HL-60 (cell line): Measurements from ENCODE around the gene TCF23.

Source experiments
- DNase-seq, 2 experiments: peaks; one replicate each; pipeline ENCODE4 v3.0.0-alpha.2; 2010 to 2020; ENCODE audit warnings: low read depth in 1 of 2, low spot score in 1 of 2
- H3K27ac ChIP-seq: fragments of 250-450 bp; sonication (Bioruptor Pico); replicated peaks from 2 replicates; pipeline ENCODE4 v1.5.1; 2020; ENCODE audit warnings: mild to moderate bottlenecking, moderate library complexity
- H3K27me3 ChIP-seq: fragments of 250-450 bp; sonication (Bioruptor Pico); 2 replicates; pipeline ENCODE4 v1.5.1; 2021; ENCODE audit warnings: mild to moderate bottlenecking, moderate library complexity; ENCODE audit not compliant: insufficient read depth, poor library complexity, severe bottlenecking
- H3K4me3 ChIP-seq: replicated peaks from 2 replicates; pipeline ENCODE4 v1.5.1; 2011; ENCODE audit warnings: mild to moderate bottlenecking, control low read depth, low read length; ENCODE audit not compliant: insufficient read depth
- GABPA ChIP-seq: IDR thresholded peaks from 2 replicates; pipeline ENCODE4 v1.6.1; 2012; ENCODE audit warnings: low read depth
- POLR2AphosphoS5 ChIP-seq: IDR thresholded peaks from 2 replicates; pipeline ENCODE4 v1.6.1; 2012; ENCODE audit warnings: low read depth
- SPI1 ChIP-seq: IDR thresholded peaks from 2 replicates; pipeline ENCODE4 v1.6.1; 2012; ENCODE audit warnings: low read depth, mild to moderate bottlenecking, borderline replicate concordance
- TF ChIP-seq, protein P1 (sequence below): IDR thresholded peaks from 2 replicates; pipeline ENCODE4 v1.6.1; 2012; ENCODE audit warnings: low read depth; ENCODE audit not compliant: insufficient replicate concordance
- TF ChIP-seq, protein P2 (sequence below): IDR thresholded peaks from one replicate; pipeline ENCODE4 v1.5.1; 2011; ENCODE audit warnings: low read length, control low read depth, inconsistent platforms; ENCODE audit not compliant: insufficient read depth

The TCF23 gene

DNA sequence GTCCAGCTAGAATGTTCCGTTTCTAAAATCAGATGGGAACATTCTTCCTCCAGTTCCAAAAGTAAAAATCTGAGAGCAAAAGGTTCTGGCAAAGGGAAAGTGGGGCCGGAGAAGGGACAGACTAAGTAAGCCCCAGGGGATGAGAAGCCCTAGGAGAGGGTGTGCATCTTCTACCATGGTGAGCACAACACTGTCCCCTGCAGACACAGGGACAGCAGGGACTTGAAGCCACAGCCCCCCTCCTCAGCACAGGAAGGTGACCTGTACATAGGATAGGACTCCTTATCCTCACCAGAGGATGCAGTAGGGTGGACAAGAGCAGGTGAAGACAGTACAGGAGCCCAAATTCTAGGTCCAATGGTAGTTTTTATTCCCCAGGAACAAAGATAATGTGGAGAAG, 50.4 kb downstream of the TCF23 start:
- no peak for TF ChIP-seq POLR2AphosphoS5
- TF ChIP-seq, protein P1, sequence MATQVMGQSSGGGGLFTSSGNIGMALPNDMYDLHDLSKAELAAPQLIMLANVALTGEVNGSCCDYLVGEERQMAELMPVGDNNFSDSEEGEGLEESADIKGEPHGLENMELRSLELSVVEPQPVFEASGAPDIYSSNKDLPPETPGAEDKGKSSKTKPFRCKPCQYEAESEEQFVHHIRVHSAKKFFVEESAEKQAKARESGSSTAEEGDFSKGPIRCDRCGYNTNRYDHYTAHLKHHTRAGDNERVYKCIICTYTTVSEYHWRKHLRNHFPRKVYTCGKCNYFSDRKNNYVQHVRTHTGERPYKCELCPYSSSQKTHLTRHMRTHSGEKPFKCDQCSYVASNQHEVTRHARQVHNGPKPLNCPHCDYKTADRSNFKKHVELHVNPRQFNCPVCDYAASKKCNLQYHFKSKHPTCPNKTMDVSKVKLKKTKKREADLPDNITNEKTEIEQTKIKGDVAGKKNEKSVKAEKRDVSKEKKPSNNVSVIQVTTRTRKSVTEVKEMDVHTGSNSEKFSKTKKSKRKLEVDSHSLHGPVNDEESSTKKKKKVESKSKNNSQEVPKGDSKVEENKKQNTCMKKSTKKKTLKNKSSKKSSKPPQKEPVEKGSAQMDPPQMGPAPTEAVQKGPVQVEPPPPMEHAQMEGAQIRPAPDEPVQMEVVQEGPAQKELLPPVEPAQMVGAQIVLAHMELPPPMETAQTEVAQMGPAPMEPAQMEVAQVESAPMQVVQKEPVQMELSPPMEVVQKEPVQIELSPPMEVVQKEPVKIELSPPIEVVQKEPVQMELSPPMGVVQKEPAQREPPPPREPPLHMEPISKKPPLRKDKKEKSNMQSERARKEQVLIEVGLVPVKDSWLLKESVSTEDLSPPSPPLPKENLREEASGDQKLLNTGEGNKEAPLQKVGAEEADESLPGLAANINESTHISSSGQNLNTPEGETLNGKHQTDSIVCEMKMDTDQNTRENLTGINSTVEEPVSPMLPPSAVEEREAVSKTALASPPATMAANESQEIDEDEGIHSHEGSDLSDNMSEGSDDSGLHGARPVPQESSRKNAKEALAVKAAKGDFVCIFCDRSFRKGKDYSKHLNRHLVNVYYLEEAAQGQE: no peak
- TF ChIP-seq SPI1: no peak
- TF ChIP-seq GABPA: no peak
- TF ChIP-seq, protein P2, sequence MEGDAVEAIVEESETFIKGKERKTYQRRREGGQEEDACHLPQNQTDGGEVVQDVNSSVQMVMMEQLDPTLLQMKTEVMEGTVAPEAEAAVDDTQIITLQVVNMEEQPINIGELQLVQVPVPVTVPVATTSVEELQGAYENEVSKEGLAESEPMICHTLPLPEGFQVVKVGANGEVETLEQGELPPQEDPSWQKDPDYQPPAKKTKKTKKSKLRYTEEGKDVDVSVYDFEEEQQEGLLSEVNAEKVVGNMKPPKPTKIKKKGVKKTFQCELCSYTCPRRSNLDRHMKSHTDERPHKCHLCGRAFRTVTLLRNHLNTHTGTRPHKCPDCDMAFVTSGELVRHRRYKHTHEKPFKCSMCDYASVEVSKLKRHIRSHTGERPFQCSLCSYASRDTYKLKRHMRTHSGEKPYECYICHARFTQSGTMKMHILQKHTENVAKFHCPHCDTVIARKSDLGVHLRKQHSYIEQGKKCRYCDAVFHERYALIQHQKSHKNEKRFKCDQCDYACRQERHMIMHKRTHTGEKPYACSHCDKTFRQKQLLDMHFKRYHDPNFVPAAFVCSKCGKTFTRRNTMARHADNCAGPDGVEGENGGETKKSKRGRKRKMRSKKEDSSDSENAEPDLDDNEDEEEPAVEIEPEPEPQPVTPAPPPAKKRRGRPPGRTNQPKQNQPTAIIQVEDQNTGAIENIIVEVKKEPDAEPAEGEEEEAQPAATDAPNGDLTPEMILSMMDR: no peak
- no peak overlapping the region for H3K27ac ChIP-seq
- no peaks in the 10 kb centered on the region for H3K27me3 ChIP-seq
- no peak overlapping the region for H3K4me3 ChIP-seq
- DNase-seq: no peak

DNA sequence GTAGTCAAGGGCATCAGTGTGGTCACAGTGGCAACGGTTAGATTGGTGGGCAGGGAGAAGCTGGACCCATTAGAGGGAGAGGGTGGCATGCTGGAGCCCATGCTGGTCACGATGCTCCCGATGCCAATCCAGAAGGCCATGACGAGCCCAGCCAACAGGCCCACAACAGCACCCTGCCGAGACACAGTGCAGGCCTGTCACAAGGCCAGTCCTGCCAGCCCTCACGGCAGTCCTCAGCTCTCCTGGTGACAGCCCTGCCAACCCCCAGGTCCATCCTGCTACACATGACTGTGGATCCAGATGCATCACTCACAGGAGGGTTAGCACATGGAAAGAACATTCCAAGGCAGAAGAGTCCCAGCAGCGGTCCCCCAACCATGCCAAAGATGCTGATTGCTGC, 52.9 kb downstream of the TCF23 start:
- TF ChIP-seq POLR2AphosphoS5 (no peak), SPI1 (no peak), GABPA (no peak)
- TF ChIP-seq, protein P1: no peak
- TF ChIP-seq, protein P2: no peak
- Histone ChIP-seq H3K4me3 (no peak overlapping the region), H3K27ac (no peak overlapping the region), H3K27me3 (no peaks in the 10 kb centered on the region)
- DNase-seq: no peak

DNA sequence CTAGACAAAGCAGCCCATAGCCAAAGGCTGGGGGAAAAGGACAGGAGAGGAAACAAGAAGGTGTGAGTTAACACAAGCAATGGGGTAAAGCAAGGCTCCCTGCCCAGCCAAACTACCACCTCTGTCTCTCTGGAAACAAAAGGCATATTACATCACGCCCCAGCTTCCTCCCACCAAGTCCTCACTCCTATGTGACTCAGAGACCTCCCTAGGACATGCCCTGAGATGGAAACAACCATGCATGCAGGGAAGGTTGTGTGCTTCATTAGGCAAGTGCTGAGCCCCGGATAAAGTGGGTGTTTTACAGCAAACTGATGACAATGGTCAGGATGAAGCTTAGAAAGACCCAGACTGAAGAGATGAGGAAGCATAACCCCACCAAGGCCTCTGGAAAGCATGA, 54.0 kb downstream of the TCF23 start:
- H3K27ac ChIP-seq: no peak overlapping the region
- H3K27me3 ChIP-seq: no peaks in the 10 kb centered on the region
- DNase-seq: peak; percentile 38 to 48
- TF ChIP-seq GABPA: no peak
- TF ChIP-seq, protein P2: no peak
- no peak for TF ChIP-seq SPI1
- TF ChIP-seq, protein P1: no peak
- TF ChIP-seq POLR2AphosphoS5: no peak
- no peak overlapping the region for H3K4me3 ChIP-seq
